Subcutaneous adipose tissue (tissue), 4 donors: ENCODE data around the gene ITGB5. TPM values are rescaled to one million over a fixed set of nuclear protein-coding genes. Genes with fewer than 3 reads are reported as not detected.

Experiments used
- CTCF ChIP-seq: fragments of 450-650 bp; IDR thresholded peaks from one replicate; pipeline ENCODE4 v1.5.1; 2016; ENCODE audit warnings: low read depth, mild to moderate bottlenecking, control low read depth, antibody characterized with exemption, moderate library complexity
- total RNA-seq, 4 donors: library from RNA; depleted of rRNA; stranded (reverse); fragments of >200 nt; gene quantifications; one replicate each; pipeline ENCODE4 v1.1.0, GENCODE V29; 2016

Gene ITGB5
- total RNA-seq, 4 donors from 2014 or later = 165 to 320 (median 262) TPM

DNA sequence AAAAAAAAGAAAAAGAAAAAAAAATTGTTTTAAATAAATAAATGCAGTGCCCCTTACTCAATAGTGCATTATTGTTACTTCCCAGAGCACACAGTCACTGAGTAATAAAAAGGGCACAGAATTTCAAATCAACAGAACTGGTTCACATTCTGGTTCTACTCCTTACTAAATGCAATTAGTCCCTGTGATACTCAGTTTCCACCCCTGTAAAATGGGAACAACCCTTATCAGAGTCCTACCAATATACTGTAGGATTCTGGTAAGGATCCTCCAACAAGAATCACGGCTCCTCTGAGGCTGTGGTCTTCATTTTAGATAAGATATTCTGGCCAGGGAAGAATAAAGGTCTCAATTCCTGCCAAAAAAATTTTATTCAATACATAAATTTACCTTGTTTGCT lies 50.7 kb downstream of the ITGB5 start:
- TF ChIP-seq CTCF = no peak

GRCh38 chr3:124834723-124835718 lies 52.1 kb downstream of the ITGB5 start:
- no peak for TF ChIP-seq CTCF

GRCh38 chr3:124833710-124834332 lies 53.3 kb downstream of the ITGB5 start:
- TF ChIP-seq CTCF = no peak

DNA sequence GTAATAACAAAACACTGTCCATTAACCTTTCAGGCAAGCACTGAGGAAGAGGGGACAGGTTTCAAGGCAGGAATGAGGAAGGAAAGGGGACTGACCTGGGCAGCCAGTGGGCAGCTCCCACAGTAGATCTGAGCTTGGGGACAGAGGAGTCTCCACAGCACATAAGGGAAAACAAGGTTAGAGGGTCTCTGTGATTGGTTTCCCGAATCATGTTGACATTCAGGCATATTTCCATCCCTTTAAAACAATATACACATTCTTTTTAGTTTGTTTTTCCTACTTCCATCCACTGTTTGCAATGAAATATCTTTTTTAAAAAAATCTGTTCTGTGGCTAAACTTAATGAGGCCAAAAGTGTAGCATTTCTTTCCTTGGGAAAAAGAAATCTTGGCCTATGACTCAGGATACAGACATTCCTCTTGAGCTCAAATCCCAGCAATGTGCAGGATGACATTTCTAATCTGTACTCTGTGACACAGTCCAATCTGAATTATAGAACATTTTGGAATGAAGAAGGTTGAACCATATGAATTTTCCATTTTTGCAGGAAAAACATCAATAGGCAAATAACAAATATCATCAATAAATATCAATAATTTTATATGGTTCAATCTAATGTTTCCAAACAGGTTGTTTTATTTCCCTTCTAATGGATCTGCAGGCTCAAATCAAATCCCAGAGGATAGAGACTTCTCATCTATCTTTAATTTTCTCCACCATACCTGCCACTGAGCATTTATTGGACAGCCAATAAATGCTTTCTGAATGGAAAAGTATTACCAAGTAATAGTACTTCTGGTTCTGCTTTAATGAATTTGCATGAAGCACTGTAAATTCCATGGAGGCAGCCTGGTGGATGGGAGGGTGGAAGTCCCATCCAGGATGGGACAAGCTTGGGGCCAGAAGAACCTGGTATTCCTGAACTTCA lies 54.1 kb downstream of the ITGB5 start:
- TF ChIP-seq CTCF = no peak

GRCh38 chr3:124831628-124832199 lies 55.5 kb downstream of the ITGB5 start:
- TF ChIP-seq CTCF = no peak

DNA sequence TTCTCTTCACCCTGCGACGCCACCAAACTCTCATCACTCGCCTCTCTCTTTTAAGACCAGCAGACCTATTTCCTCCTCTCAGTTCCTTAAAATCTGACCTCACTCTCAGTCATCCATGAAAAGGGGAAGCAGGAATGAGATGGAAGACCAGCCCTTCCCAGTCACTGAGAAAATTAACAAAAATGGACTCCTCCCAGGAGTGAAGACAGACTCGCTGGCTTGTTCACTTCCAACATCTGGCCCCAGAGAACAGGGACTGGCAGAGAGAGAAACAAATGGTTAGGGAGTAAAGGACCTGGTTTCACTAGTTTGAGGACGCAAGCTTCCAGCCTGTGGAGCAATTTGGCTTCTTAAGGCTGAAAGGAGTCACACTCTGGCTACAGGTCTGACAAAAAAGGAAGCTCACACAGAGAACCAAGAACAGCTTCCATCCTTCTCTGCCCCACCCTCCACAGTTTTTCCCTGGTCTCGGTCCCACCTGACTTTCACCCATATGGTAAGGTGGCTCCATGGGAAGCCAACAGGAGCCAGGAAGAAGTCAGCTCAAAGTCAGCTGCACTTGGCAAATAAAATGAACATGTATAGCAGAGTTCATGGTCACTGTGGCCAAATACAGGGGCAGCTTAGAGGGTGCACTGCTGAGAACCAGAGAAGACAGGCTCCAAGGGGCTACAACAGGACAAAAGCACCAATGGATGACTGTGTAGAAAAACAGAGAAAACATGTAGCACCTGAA lies 57.2 kb downstream of the ITGB5 start:
- no peak for TF ChIP-seq CTCF
